Smooth muscle cell (in vitro differentiated cells): Measurements from ENCODE around the gene DENND5B. TPM values are rescaled to one million over a fixed set of nuclear protein-coding genes. Genes with fewer than 3 reads are reported as not detected.
"Not testable (repeated sequence)": the region's sequence is repeated elsewhere in the genome, so short reads cannot be mapped to it uniquely, and the experiment has no call there.

ENCODE experiments used
- DNase-seq: peaks from one replicate; lab custom pipeline; 2025; ENCODE audit not compliant: unreplicated experiment; lab: John Stamatoyannopoulos, UW
- H2AFZ ChIP-seq: fragments of 200-600 bp; sonication (generic); 2 replicates; pipeline ENCODE4 v1.6.0; 2016; ENCODE audit warnings: antibody characterized with exemption, low read depth, mild to moderate bottlenecking
- H3F3A ChIP-seq: fragments of 200-600 bp; sonication (generic); 2 replicates; pipeline ENCODE4 v1.6.0; 2017; ENCODE audit warnings: antibody characterized with exemption, low read depth
- H3K27ac ChIP-seq: fragments of 200-600 bp; sonication (generic); 2 replicates; pipeline ENCODE4 v1.5.1; 2016; ENCODE audit warnings: low read depth, mild to moderate bottlenecking
- H3K27me3 ChIP-seq: fragments of 200-600 bp; sonication (generic); 2 replicates; pipeline ENCODE4 v1.6.1; 2016; ENCODE audit warnings: low read depth, mild to moderate bottlenecking
- H3K36me3 ChIP-seq: fragments of 200-600 bp; sonication (generic); 2 replicates; pipeline ENCODE4 v1.5.1; 2016; ENCODE audit warnings: low read depth
- H3K4me1 ChIP-seq: fragments of 200-600 bp; sonication (generic); 2 replicates; pipeline ENCODE4 v1.5.1; 2016; ENCODE audit warnings: low read depth
- H3K4me2 ChIP-seq: fragments of 200-600 bp; sonication (generic); 2 replicates; pipeline ENCODE4 v1.6.0; 2016; ENCODE audit warnings: mild to moderate bottlenecking
- H3K4me3 ChIP-seq: fragments of 200-600 bp; sonication (generic); 2 replicates; pipeline ENCODE4 v1.5.1; 2016; ENCODE audit warnings: mild to moderate bottlenecking
- H3K79me2 ChIP-seq: fragments of 200-600 bp; sonication (generic); 2 replicates; pipeline ENCODE4 v1.6.0; 2016; ENCODE audit warnings: low read depth, mild to moderate bottlenecking
- H3K9ac ChIP-seq: fragments of 200-600 bp; sonication (generic); 2 replicates; pipeline ENCODE4 v1.6.0; 2016; ENCODE audit warnings: low read depth
- H3K9me3 ChIP-seq: fragments of 200-600 bp; sonication (generic); replicated peaks from 2 replicates; pipeline ENCODE4 v1.5.1; 2016; ENCODE audit warnings: low read depth
- H4K20me1 ChIP-seq: fragments of 200-600 bp; sonication (generic); 2 replicates; pipeline ENCODE4 v1.6.0; 2016; ENCODE audit warnings: low read depth
- CTCF ChIP-seq: fragments of 200-600 bp; sonication (generic); IDR thresholded peaks from 2 replicates; pipeline ENCODE4 v1.5.1; 2017; ENCODE audit warnings: borderline replicate concordance, mild to moderate bottlenecking, antibody characterized with exemption; ENCODE audit not compliant: insufficient read depth, poor library complexity, severe bottlenecking
- WGBS: methylation state at CpG from one replicate; pipeline ENCODE4 v1.1.7; 2016; ENCODE audit warnings: low lambda C conversion rate; 5-methylcytosine and 5-hydroxymethylcytosine counted together
- polyA plus RNA-seq: library from polyadenylated mRNA; unstranded; fragments of >200 nt; fragmentation: Nextera tagmentation; extraction: Ambion mirVana; gene quantifications from 2 replicates; pipeline ENCODE4 v1.2.1, GENCODE V29; 2016
- total RNA-seq: library from RNA; depleted of rRNA; stranded (reverse); fragments of >200 nt; gene quantifications from 2 replicates; pipeline ENCODE4 v1.2.3, GENCODE V29; 2014

DENND5B gene
- total and polyA plus RNA-seq, 2 experiments from 2014 or later, result 12.3 to 12.7 TPM

GRCh38 chr12:31506515-31507306 is 84.2 kb downstream of the DENND5B start:
- Histone ChIP-seq H3K27ac (peak overlapping the region; percentile 4), H3K4me1 (peaks cover 32% of the 10 kb centered on the region), H3K36me3 (no peaks in the 10 kb centered on the region), H3F3A (no peaks in the 10 kb centered on the region), H2AFZ (no peak overlapping the region), H3K79me2 (peaks cover 15% of the 10 kb centered on the region), H3K4me3 (no peak overlapping the region), H3K4me2 (no peak overlapping the region), H3K9me3 (no peaks in the 10 kb centered on the region), H3K9ac (no peak overlapping the region), H3K27me3 (no peaks in the 10 kb centered on the region), H4K20me1 (no peaks in the 10 kb centered on the region)
- TF ChIP-seq CTCF, result no peak
- WGBS, result 52% methylated on average over 9 of the region's 9 CpGs
- DNase-seq, result no peak

- Histone ChIP-seq H3K36me3 (no peaks in the 10 kb centered on the region), H2AFZ (no peak overlapping the region), H3K27me3 (no peaks in the 10 kb centered on the region), H3K9me3 (no peaks in the 10 kb centered on the region), H4K20me1 (no peaks in the 10 kb centered on the region), H3K79me2 (peaks cover 15% of the 10 kb centered on the region), H3K4me3 (no peak overlapping the region), H3F3A (no peaks in the 10 kb centered on the region), H3K9ac (no peak overlapping the region), H3K27ac (no peak overlapping the region), H3K4me1 (peaks cover 31% of the 10 kb centered on the region), H3K4me2 (no peak overlapping the region)
- WGBS, result 97% methylated on average over 7 of the region's 7 CpGs
- DNase-seq, result no peak
- no peak for TF ChIP-seq CTCF
These were observed 86.2 kb downstream of the DENND5B start for GRCh38 chr12:31504625-31505222.

DNA sequence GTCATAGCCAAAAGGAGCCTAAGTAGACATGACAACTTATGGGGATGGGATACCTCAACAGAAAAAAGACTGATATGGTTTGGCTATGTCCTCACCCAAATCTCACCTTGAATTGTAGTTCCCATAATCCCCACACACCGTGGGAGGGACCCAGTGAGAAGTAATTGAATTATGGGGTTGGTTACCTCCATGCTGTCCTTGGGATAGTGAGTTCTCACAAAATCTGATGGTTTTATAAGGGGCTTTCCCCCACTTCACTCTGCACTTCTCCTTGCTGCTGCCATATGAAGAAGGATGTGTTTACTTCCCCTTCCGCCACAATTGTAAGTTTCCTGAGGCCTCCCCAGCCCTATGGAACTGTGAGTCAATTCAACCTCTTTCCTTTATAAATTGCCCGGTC is 89.9 kb downstream of the DENND5B start:
- not testable (repeated sequence) for H3K27me3 ChIP-seq, H3K4me2 ChIP-seq, H4K20me1 ChIP-seq, DNase-seq, H3K9me3 ChIP-seq, H3K36me3 ChIP-seq, H2AFZ ChIP-seq, H3F3A ChIP-seq, H3K27ac ChIP-seq, H3K4me3 ChIP-seq, H3K4me1 ChIP-seq, H3K9ac ChIP-seq
- peaks cover 12% of the 10 kb centered on the region for H3K79me2 ChIP-seq
- WGBS, result 98% methylated on average over 3 of the region's 3 CpGs

DNA sequence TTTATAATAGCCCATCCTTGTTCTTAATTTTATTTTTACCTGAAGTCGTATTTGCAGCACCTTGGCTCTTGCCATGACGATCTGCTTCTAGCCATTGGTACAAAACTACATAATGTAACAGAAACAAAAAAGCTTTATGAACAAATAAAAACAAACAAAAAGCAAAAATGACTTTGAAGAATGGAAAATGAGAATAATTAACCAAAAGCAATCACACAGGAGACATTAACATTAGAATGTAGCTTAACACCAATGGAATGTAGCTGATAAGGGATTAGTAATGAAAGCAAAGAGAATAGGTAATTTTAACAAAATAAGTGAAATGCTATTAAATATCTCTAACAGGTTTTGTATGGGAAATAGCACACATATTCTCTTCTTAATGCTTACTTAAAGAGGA is 91.4 kb downstream of the DENND5B start:
- H3K4me2 ChIP-seq, result no peak overlapping the region
- H3K27ac ChIP-seq, result no peak overlapping the region
- H3K4me1 ChIP-seq, result no peaks in the 10 kb centered on the region
- no peak for DNase-seq
- no peaks in the 10 kb centered on the region for H3K9me3 ChIP-seq
- peaks cover 4% of the 10 kb centered on the region for H3K79me2 ChIP-seq
- no peak overlapping the region for H3K9ac ChIP-seq
- TF ChIP-seq CTCF, result no peak
- H4K20me1 ChIP-seq, result no peaks in the 10 kb centered on the region
- H2AFZ ChIP-seq, result no peak overlapping the region
- 62% methylated on average over 2 of the region's 2 CpGs for WGBS
- H3F3A ChIP-seq, result no peaks in the 10 kb centered on the region
- no peak overlapping the region for H3K4me3 ChIP-seq
- H3K27me3 ChIP-seq, result no peaks in the 10 kb centered on the region
- no peaks in the 10 kb centered on the region for H3K36me3 ChIP-seq
